ENCODE results near the gene MAPRE2. TPM values are rescaled to one million over a fixed set of nuclear protein-coding genes. Genes with fewer than 3 reads are reported as not detected.

MAPRE2 gene
- total RNA-seq (10 to 100 TPM; 37.4 to 37.5 TPM), polyA plus RNA-seq (ENCODE audit: insufficient read length in 6 of 6) (10 to 100 TPM; 48.6 to 56.3 (median 51.2) TPM)
- long read RNA-seq, donor 1, full-length matches to known transcripts: 17 of 27 reads
- long read RNA-seq, donor 1, partial matches to known transcripts: 10 of 27 reads
- long read RNA-seq, donor 1, other reads (novel, unspliced or antisense): 0 of 27 reads
- long read RNA-seq, donor 2, full-length matches to known transcripts: 16 of 22 reads
- long read RNA-seq, donor 2, partial matches to known transcripts: 6 of 22 reads
- long read RNA-seq, donor 2, other reads (novel, unspliced or antisense): 0 of 22 reads
- long read RNA-seq, donor 3, full-length matches to known transcripts: 14 of 14 reads
- long read RNA-seq, donor 3, partial matches to known transcripts: 0 of 14 reads
- long read RNA-seq, donor 3, other reads (novel, unspliced or antisense): 0 of 14 reads
- long read RNA-seq, donor 4, full-length matches to known transcripts: 7 of 8 reads
- long read RNA-seq, donor 4, partial matches to known transcripts: 1 of 8 reads
- long read RNA-seq, donor 4, other reads (novel, unspliced or antisense): 0 of 8 reads
- long read RNA-seq, donor 5, full-length matches to known transcripts: 19 of 19 reads
- long read RNA-seq, donor 5, partial matches to known transcripts: 0 of 19 reads
- long read RNA-seq, donor 5, other reads (novel, unspliced or antisense): 0 of 19 reads
- long read RNA-seq, donor 6, full-length matches to known transcripts: 15 of 15 reads
- long read RNA-seq, donor 6, partial matches to known transcripts: 0 of 15 reads
- long read RNA-seq, donor 6, other reads (novel, unspliced or antisense): 0 of 15 reads
- long read RNA-seq, donor 7, full-length matches to known transcripts: 9 of 9 reads
- long read RNA-seq, donor 7, partial matches to known transcripts: 0 of 9 reads
- long read RNA-seq, donor 7, other reads (novel, unspliced or antisense): 0 of 9 reads
- long read RNA-seq, donor 8, full-length matches to known transcripts: 24 of 24 reads
- long read RNA-seq, donor 8, partial matches to known transcripts: 0 of 24 reads
- long read RNA-seq, donor 8, other reads (novel, unspliced or antisense): 0 of 24 reads
- long read RNA-seq, donor 9: 0 reads
- long read RNA-seq, donor 10, full-length matches to known transcripts: 8 of 9 reads
- long read RNA-seq, donor 10, partial matches to known transcripts: 0 of 9 reads
- long read RNA-seq, donor 10, other reads (novel, unspliced or antisense): 1 of 9 reads
- long read RNA-seq, donor 11: 0 reads
- long read RNA-seq, donor 12, full-length matches to known transcripts: 13 of 13 reads
- long read RNA-seq, donor 12, partial matches to known transcripts: 0 of 13 reads
- long read RNA-seq, donor 12, other reads (novel, unspliced or antisense): 0 of 13 reads

- no peaks in the 10 kb centered on the region for H3K9me3 ChIP-seq
- H3K36me3 ChIP-seq: no peaks in the 10 kb centered on the region
- H3K27me3 ChIP-seq: no peaks in the 10 kb centered on the region
- TF ChIP-seq CTCF (IDR thresholded peaks at IDR 0.05): no peak
- H3K27ac ChIP-seq: peak within 1 kb of the TSS; percentile 80 to 86
- H3K4me1 ChIP-seq: peaks cover 24 to 59% of the 10 kb centered on the region in 2 donors
- DNase-seq (peak; percentile 99 to 100 (median 99)), ATAC-seq (peak; percentile 98)
- intact Hi-C loops (cut with DNase I): no loop called here
- H3K4me3 ChIP-seq: peak within 1 kb of the TSS; percentile 63 to 88
These were observed at the start of gene MAPRE2 for GRCh38 chr18:35040988-35041814. MAPRE2 (plus strand) TSS chr18:35041413; CDS start chr18:35041540, 127 bp downstream.

DNA sequence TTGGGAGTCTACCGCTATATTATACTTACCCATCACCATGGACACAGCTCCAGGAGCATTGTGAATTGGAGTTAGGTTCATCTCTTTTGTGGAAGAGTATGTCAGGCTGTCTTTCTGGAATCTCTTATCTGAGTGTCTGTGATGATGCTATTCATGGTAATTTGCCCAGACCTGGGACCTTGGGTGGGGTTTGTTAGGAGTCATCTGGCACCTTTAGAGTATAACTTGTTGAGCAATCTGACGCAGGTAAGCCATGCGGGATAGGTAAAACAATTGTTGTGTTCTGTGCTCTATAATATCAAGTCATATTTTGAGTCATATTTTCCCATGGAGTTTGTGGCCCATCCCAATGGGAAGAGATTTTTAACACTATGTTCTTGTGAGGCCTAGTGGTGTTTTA, 49.7 kb upstream of the MAPRE2 start:
- Histone ChIP-seq H3K27me3 (no peaks in the 10 kb centered on the region), H3K4me3 (no peak overlapping the region), H3K9me3 (no peaks in the 10 kb centered on the region), H3K36me3 (no peaks in the 10 kb centered on the region), H3K27ac (no peak overlapping the region), H3K4me1 (peaks cover 0 to 9% of the 10 kb centered on the region in 2 donors)
- intact Hi-C loops (cut with DNase I): no loop called here
- no peak for DNase-seq
- no peak for ATAC-seq
- no peak for TF ChIP-seq CTCF (IDR thresholded peaks at IDR 0.05)

GRCh38 chr18:34993289-34993688, 47.9 kb upstream of the MAPRE2 start:
- Histone ChIP-seq H3K27ac (no peak overlapping the region), H3K9me3 (no peaks in the 10 kb centered on the region), H3K27me3 (no peaks in the 10 kb centered on the region), H3K4me1 (peaks cover 0 to 9% of the 10 kb centered on the region in 2 donors), H3K36me3 (no peaks in the 10 kb centered on the region), H3K4me3 (no peak overlapping the region)
- no peak for TF ChIP-seq CTCF (IDR thresholded peaks at IDR 0.05)
- ATAC-seq (no peak), DNase-seq (no peak)
- intact Hi-C loops (cut with DNase I): no loop called here

GRCh38 chr18:34995746-34996145, 45.5 kb upstream of the MAPRE2 start:
- no peak overlapping the region for H3K4me3 ChIP-seq
- no peak overlapping the region for H3K27ac ChIP-seq
- H3K9me3 ChIP-seq: no peaks in the 10 kb centered on the region
- no peak for TF ChIP-seq CTCF (IDR thresholded peaks at IDR 0.05)
- no peaks in the 10 kb centered on the region for H3K4me1 ChIP-seq
- intact Hi-C loops (cut with DNase I): no loop called here
- no peak for DNase-seq
- no peaks in the 10 kb centered on the region for H3K27me3 ChIP-seq
- H3K36me3 ChIP-seq: no peaks in the 10 kb centered on the region
- ATAC-seq: no peak
